Left kidney (tissue), 2 donors: ENCODE measurements around the gene LAPTM5. TPM values are rescaled to one million over a fixed set of nuclear protein-coding genes. Genes with fewer than 3 reads are reported as not detected.

ENCODE experiments used
- DNase-seq: peaks from one replicate; pipeline ENCODE4 v3.0.0-alpha.2; 2013
- polyA plus RNA-seq: library from polyadenylated mRNA; unstranded; fragments of 120-200 nt; gene quantifications from one replicate; pipeline ENCODE4 v1.2.1, GENCODE V29; 2013; ENCODE audit not compliant: insufficient read length

Gene LAPTM5
- polyA plus RNA-seq, 1 donor: 12.7 TPM

- DNase-seq: no peak
Observed at GRCh38 chr1:30716646-30717045, 40.9 kb downstream of the LAPTM5 start.

GRCh38 chr1:30715886-30716285 lies 41.7 kb downstream of the LAPTM5 start:
- DNase-seq: no peak

GRCh38 chr1:30715216-30715615 lies 42.4 kb downstream of the LAPTM5 start:
- no peak for DNase-seq

GRCh38 chr1:30714536-30715090 lies 43.0 kb downstream of the LAPTM5 start:
- no peak for DNase-seq

GRCh38 chr1:30714025-30714424 lies 43.5 kb downstream of the LAPTM5 start:
- no peak for DNase-seq

- DNase-seq: no peak
Observed at GRCh38 chr1:30713311-30713710, 44.3 kb downstream of the LAPTM5 start.

GRCh38 chr1:30712583-30712982 lies 45.0 kb downstream of the LAPTM5 start:
- DNase-seq: no peak

GRCh38 chr1:30710407-30710806 lies 47.2 kb downstream of the LAPTM5 start:
- DNase-seq: no peak

GRCh38 chr1:30708361-30708728 lies 49.2 kb downstream of the LAPTM5 start:
- no peak for DNase-seq

- DNase-seq: peak; percentile 59
Observed at GRCh38 chr1:30707412-30708360, 49.9 kb downstream of the LAPTM5 start.

GRCh38 chr1:30706528-30706927 lies 51.0 kb downstream of the LAPTM5 start:
- no peak for DNase-seq

GRCh38 chr1:30705698-30706097 lies 51.9 kb downstream of the LAPTM5 start:
- no peak for DNase-seq

- DNase-seq: no peak
Observed at GRCh38 chr1:30704765-30705509, 52.6 kb downstream of the LAPTM5 start.

- DNase-seq: no peak
Observed at GRCh38 chr1:30704271-30704670, 53.3 kb downstream of the LAPTM5 start.

GRCh38 chr1:30702823-30703222 lies 54.8 kb downstream of the LAPTM5 start:
- no peak for DNase-seq

GRCh38 chr1:30701258-30701633 lies 56.3 kb downstream of the LAPTM5 start:
- DNase-seq: no peak

GRCh38 chr1:30700528-30701257 lies 56.9 kb downstream of the LAPTM5 start:
- DNase-seq: no peak

- no peak for DNase-seq
Observed at GRCh38 chr1:30699762-30700161, 57.8 kb downstream of the LAPTM5 start.

GRCh38 chr1:30698401-30698981 lies 59.1 kb downstream of the LAPTM5 start:
- DNase-seq: no peak

- DNase-seq: no peak
Observed at GRCh38 chr1:30697571-30698376, 59.8 kb downstream of the LAPTM5 start.

GRCh38 chr1:30696831-30697230 lies 60.7 kb downstream of the LAPTM5 start:
- no peak for DNase-seq
